Activated CD4-positive, alpha-beta memory T cell treated with anti-CD3 and anti-CD28 coated beads, Interleukin-2, amount 10 ng/mL, durations not matched to agents 7 days and 5 days (primary cell): Measurements from ENCODE around the gene FNDC11. TPM values are rescaled to one million over a fixed set of nuclear protein-coding genes. Genes with fewer than 3 reads are reported as not detected.
A peak's percentile ranks its signal among the peaks of the same experiment; 100 is the strongest.

Experiments
- CTCF ChIA-PET: fragments of 350-600 bp; sonication (Branson Sonifier 250); formaldehyde crosslinking; loops from one replicate; lab custom pipeline; 2021; ENCODE audit warnings: antibody characterized with exemption, inconsistent platforms; lab: Charles Lee
- POLR2A ChIA-PET: fragments of 350-600 bp; sonication (Branson Sonifier 250); formaldehyde crosslinking; loops from one replicate; lab custom pipeline; 2021; ENCODE audit warnings: antibody characterized with exemption; lab: Charles Lee
- DNase-seq: peaks from one replicate; pipeline ENCODE4 v3.0.0-alpha.2; 2020
- H3K27ac Mint-ChIP-seq: one replicate; pipeline ENCODE4 v1.8.0; 2021; ENCODE audit warnings: mild to moderate bottlenecking, mixed read lengths
- H3K27me3 Mint-ChIP-seq: one replicate; pipeline ENCODE4 v1.8.0; 2021; ENCODE audit warnings: mixed read lengths
- H3K36me3 Mint-ChIP-seq: one replicate; pipeline ENCODE4 v1.8.0; 2021; ENCODE audit warnings: low read depth, mixed read lengths
- H3K4me1 Mint-ChIP-seq: one replicate; pipeline ENCODE4 v1.8.0; 2021; ENCODE audit warnings: mixed read lengths
- H3K4me3 Mint-ChIP-seq: one replicate; pipeline ENCODE4 v1.8.0; 2021; ENCODE audit warnings: mild to moderate bottlenecking, mixed read lengths
- H3K9me3 Mint-ChIP-seq: one replicate; pipeline ENCODE4 v1.8.0; 2021; ENCODE audit warnings: mixed read lengths
- total RNA-seq, 2 experiments: library from RNA; stranded (reverse); gene quantifications; one replicate each; pipeline ENCODE4 v1.2.3, GENCODE V29; 2021

The FNDC11 gene
- total RNA-seq, 2 experiments from 2014 or later: 0.20 to 0.30 TPM

DNA sequence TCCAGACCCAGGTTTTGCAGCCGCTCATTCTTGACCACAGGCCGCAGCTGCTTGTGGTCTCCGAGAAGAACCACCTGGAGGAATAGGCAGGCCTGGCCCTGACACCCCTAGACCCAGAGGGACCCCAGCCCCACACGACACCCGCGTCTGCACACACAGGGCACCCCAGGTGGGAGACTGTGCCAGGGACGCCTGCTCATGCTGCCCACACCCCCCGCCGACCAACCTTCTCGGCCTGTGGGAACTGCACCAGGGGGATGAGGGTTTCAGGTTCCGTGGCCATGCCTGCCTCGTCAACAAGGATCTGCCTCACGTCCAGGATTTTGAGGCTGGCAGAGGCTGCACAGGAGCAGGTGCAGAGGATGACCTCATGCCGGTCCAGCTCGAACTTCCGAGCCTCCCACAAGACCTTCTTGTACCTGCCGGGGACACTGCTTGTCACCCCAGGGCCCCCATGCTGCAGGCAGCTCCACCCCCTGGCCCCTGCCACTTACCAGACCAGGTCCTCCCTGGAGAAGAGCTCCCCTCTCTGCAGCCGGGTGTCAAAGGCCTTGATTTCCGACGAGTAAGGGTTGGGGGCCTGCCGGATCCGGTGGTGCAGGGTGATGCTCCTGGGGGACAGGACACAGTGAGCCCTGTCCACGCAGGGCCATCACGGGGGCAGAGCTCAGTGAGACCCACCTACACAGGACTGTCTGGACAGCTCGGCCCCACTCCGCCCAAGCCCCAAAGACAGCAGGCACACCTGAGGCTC lies 7.1 kb downstream of the FNDC11 start:
- no peaks in the 10 kb centered on the region for H3K27me3 Mint-ChIP-seq
- no peak overlapping the region for H3K4me3 Mint-ChIP-seq
- H3K36me3 Mint-ChIP-seq: peaks cover 50% of the 10 kb centered on the region
- ChIA-PET CTCF (no interaction called here), POLR2A (interaction anchor here (0.9 kb wide), 2 partner anchors 12 to 40 kb away, joined by 3 read pairs; partner anchors contain the start of gene HELZ2)
- no peak for DNase-seq
- H3K9me3 Mint-ChIP-seq: no peaks in the 10 kb centered on the region
- H3K27ac Mint-ChIP-seq: no peak overlapping the region
- H3K4me1 Mint-ChIP-seq: peaks cover 2% of the 10 kb centered on the region

- CTCF ChIA-PET: no interaction called here
- POLR2A ChIA-PET: interaction anchor here (0.9 kb wide), 2 partner anchors 12 to 40 kb away, joined by 3 read pairs; partner anchors contain the start of gene HELZ2
- no peak for DNase-seq
- no peak overlapping the region for H3K27ac Mint-ChIP-seq
- no peaks in the 10 kb centered on the region for H3K9me3 Mint-ChIP-seq
- no peak overlapping the region for H3K4me3 Mint-ChIP-seq
- peaks cover 3% of the 10 kb centered on the region for H3K4me1 Mint-ChIP-seq
- H3K27me3 Mint-ChIP-seq: no peaks in the 10 kb centered on the region
- H3K36me3 Mint-ChIP-seq: peaks cover 50% of the 10 kb centered on the region
Observed at GRCh38 chr20:63561624-63562396, 7.9 kb downstream of the FNDC11 start.

GRCh38 chr20:63562461-63563224 lies 8.7 kb downstream of the FNDC11 start:
- Mint-ChIP-seq H3K27me3 (no peaks in the 10 kb centered on the region), H3K4me3 (no peak overlapping the region), H3K27ac (no peak overlapping the region), H3K36me3 (peaks cover 53% of the 10 kb centered on the region), H3K4me1 (peaks cover 11% of the 10 kb centered on the region), H3K9me3 (no peaks in the 10 kb centered on the region)
- CTCF ChIA-PET: no interaction called here
- DNase-seq: no peak
- POLR2A ChIA-PET: interaction anchor here (1.1 to 1.5 kb wide), 3 partner anchors 10 to 11 kb away, joined by 4 to 5 read pairs (median 4); partner anchors contain the start of gene HELZ2

DNA sequence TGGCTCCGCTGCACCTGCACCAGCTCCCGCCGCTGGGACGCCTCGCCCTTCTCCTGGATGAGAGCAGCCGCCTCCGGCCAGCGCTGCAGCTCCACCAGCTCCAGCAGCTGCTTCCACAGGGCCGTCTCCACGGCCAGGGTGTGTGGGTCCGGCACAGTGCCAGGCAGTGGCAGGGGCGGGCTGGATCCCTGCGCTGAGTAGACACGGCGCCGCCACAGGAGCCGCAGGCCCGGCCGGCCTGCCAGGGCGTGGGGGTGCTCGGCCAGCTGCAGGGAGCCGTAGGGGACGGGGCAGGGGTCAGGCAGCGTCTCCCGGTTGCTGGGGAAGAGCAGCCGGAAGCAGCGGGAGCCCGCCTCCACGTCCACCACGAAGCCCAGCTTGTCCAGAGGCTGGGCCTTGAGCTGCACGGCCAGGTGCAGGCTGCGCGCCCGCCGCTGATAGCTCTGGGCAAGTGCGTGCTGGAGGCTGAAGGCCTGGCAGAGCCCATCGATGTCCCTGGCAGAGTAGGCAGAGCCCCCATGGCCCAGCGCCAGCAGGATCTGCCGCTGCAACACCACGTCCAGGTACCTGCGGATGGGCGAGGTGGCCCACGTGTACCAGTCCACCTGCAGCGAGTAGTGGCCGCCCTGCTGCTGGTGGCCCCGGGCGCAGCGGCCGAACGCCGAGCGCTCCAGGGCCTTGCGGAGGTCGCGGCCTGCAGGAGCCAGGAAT lies 9.4 kb downstream of the FNDC11 start:
- H3K4me3 Mint-ChIP-seq: no peak overlapping the region
- no peak for DNase-seq
- H3K27ac Mint-ChIP-seq: no peak overlapping the region
- ChIA-PET POLR2A (interaction anchor here (1.1 to 1.6 kb wide), 4 partner anchors 9 to 64 kb away, joined by 3 to 5 read pairs (median 4); partner anchors contain the start of genes GMEB2 and HELZ2), CTCF (interaction anchor here (0.9 kb wide), 1 partner anchor 78 kb away, joined by 3 read pairs; no protein-coding TSS in a partner anchor)
- H3K27me3 Mint-ChIP-seq: no peaks in the 10 kb centered on the region
- H3K4me1 Mint-ChIP-seq: peaks cover 18% of the 10 kb centered on the region
- H3K9me3 Mint-ChIP-seq: no peaks in the 10 kb centered on the region
- peaks cover 59% of the 10 kb centered on the region for H3K36me3 Mint-ChIP-seq

DNA sequence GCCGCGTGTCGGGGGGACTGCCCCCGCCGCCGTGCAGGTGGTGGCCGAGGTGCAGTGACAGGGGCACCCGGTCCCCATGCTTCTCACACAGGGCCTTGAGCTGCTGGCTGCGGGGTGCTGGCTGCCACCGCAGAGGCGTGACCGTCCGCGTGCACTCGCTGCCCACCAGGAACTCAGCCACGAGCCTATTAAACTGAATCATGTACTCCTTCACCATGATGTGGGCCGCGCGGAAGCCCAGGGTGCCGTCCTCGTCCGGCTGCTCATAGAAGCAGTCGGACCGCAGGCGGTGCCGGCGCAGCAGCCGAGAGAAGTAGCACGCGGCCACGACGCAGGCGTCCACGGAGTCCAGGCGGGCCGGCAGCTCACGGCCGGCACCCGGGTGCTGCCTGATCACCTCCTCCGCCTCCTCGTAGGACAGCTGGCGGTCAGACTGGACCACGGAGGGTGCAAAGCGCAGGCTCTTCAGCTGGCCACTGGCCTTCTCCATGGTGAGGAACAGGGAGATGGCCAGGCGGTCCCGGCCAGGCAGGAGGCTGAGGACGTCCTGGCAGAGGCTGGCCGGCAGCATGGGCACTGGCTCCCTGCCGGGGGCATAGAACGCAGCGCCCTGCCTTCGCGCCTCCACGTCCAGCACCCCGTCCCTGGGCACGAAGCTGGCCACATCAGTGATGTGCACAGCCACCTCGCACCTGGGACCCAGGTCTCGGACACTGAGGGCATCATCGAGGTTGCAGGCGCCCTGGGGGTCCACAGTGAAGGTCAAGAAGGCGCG lies 10.3 kb downstream of the FNDC11 start:
- no peak for DNase-seq
- ChIA-PET POLR2A (interaction anchor here (1.2 to 2.1 kb wide), 6 partner anchors 8 to 63 kb away, joined by 3 to 7 read pairs (median 4); partner anchors contain the start of genes FNDC11, GMEB2 and HELZ2), CTCF (interaction anchor here (0.9 kb wide), 1 partner anchor 78 kb away, joined by 3 read pairs; no protein-coding TSS in a partner anchor)
- Mint-ChIP-seq H3K9me3 (no peaks in the 10 kb centered on the region), H3K4me3 (no peak overlapping the region), H3K4me1 (peaks cover 27% of the 10 kb centered on the region), H3K27me3 (no peaks in the 10 kb centered on the region), H3K36me3 (peaks cover 56% of the 10 kb centered on the region), H3K27ac (no peak overlapping the region)

GRCh38 chr20:63565021-63565698 lies 11.2 kb downstream of the FNDC11 start:
- Mint-ChIP-seq H3K36me3 (peaks cover 56% of the 10 kb centered on the region), H3K27ac (no peak overlapping the region)
- POLR2A ChIA-PET: interaction anchor here (1.2 to 2.1 kb wide), 6 partner anchors 9 to 62 kb away, joined by 3 to 7 read pairs (median 3); partner anchors contain the start of genes FNDC11, GMEB2 and HELZ2

GRCh38 chr20:63565699-63566335 lies 11.9 kb downstream of the FNDC11 start:
- POLR2A ChIA-PET: interaction anchor here (1.2 to 2.8 kb wide), 4 partner anchors 8 to 28 kb away, joined by 3 to 18 read pairs (median 6); partner anchors contain the start of genes FNDC11, HELZ2 and PTK6
- H3K9me3 Mint-ChIP-seq: no peaks in the 10 kb centered on the region
- no peaks in the 10 kb centered on the region for H3K27me3 Mint-ChIP-seq
- H3K4me3 Mint-ChIP-seq: no peak overlapping the region
- peaks cover 50% of the 10 kb centered on the region for H3K36me3 Mint-ChIP-seq
- no peak for DNase-seq
- H3K27ac Mint-ChIP-seq: no peak overlapping the region
- CTCF ChIA-PET: interaction anchor here (0.5 kb wide), 1 partner anchor 10 kb away, joined by 4 read pairs; no protein-coding TSS in a partner anchor
- H3K4me1 Mint-ChIP-seq: peaks cover 32% of the 10 kb centered on the region

More at GRCh38 chr20:63565021-63565698, 11.2 kb downstream of the FNDC11 start:
- no peaks in the 10 kb centered on the region for H3K27me3 Mint-ChIP-seq
- H3K4me1 Mint-ChIP-seq: peaks cover 35% of the 10 kb centered on the region
- no peak for DNase-seq
- H3K4me3 Mint-ChIP-seq: no peak overlapping the region
- CTCF ChIA-PET: no interaction called here
- H3K9me3 Mint-ChIP-seq: no peaks in the 10 kb centered on the region

DNA sequence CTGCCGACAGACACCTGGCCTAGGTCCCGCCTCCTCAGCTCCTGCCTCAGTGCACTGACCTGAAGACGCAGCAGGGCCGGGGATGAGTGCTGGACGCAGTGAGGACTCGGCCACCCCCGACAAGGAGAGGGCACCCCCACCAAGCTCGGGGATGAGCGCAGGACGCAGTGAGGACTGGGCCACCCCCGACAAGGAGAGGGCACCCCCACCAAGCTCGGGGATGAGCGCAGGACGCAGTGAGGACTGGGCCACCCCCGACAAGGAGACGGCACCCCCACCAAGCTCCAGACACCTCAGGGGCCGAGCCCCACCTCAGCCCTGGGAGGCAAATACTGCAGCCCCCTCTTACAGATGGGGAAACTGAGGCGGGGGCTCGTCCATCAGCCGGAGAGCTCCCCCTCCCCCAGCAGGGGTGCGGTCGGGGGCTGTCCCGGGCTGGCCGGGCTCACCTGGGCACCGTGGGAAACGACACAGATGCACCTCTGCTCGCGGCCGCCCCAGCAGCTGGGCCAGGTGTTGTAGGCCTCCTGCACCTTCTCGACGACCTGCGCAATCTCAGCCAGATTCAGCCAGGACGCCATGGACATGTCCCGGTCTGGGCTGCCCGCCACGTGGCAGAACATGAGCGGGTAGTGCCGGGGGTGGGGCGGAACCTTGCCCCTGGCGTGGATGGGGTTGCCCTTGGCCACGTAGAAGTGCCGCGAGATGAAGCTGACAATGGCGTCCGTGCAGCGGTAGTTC lies 12.6 kb downstream of the FNDC11 start:
- POLR2A ChIA-PET: interaction anchor here (1.2 to 2.8 kb wide), 8 partner anchors 8 to 472 kb away, joined by 3 to 19 read pairs (median 5); partner anchors contain the start of genes HELZ2, PPDPF and PTK6
- H3K4me3 Mint-ChIP-seq: no peak overlapping the region

DNA sequence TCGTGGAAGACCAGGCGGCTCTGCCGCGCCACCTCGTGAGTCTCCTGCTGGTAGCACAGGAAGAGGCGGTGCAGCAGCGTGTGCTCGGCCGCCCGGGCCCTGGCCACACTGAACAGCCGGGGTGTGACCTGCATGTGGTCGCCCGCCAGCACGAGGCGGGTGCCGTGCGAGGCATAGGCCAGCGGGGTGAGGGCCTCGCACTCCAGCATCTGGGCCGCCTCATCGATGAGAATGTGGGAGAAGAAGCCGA lies 13.1 kb downstream of the FNDC11 start:
- Mint-ChIP-seq H3K4me1 (peaks cover 32% of the 10 kb centered on the region), H3K27ac (peak overlapping the region; percentile 73), H3K27me3 (no peaks in the 10 kb centered on the region), H3K36me3 (peaks cover 37% of the 10 kb centered on the region), H3K9me3 (no peaks in the 10 kb centered on the region), H3K4me3 (no peak overlapping the region)
- ChIA-PET POLR2A (interaction anchor here (0.7 to 2.8 kb wide), 15 partner anchors 12 to 471 kb away, joined by 3 to 19 read pairs (median 5); partner anchors contain the start of genes GMEB2, PPDPF, PTK6 and RTEL1), CTCF (interaction anchor here (0.6 to 2.4 kb wide), 3 partner anchors 14 to 75 kb away, joined by 3 to 10 read pairs (median 8); partner anchors contain the start of gene PTK6)
- DNase-seq: no peak

More for the DNA sequence above, 12.6 kb downstream of the FNDC11 start:
- no peak for DNase-seq
- CTCF ChIA-PET: interaction anchor here (0.5 to 0.6 kb wide), 2 partner anchors 9 to 14 kb away, joined by 3 to 4 read pairs; no protein-coding TSS in a partner anchor
- no peak overlapping the region for H3K27ac Mint-ChIP-seq
- no peaks in the 10 kb centered on the region for H3K9me3 Mint-ChIP-seq
- H3K36me3 Mint-ChIP-seq: peaks cover 42% of the 10 kb centered on the region
- H3K4me1 Mint-ChIP-seq: peaks cover 32% of the 10 kb centered on the region
- no peaks in the 10 kb centered on the region for H3K27me3 Mint-ChIP-seq
